ENCODE measurements around the gene PLG. TPM values are rescaled to one million over a fixed set of nuclear protein-coding genes. Genes with fewer than 3 reads are reported as not detected.
"Not testable (repeated sequence)": the region's sequence is repeated elsewhere in the genome, so short reads cannot be mapped to it uniquely, and the experiment has no call there.

The PLG gene
- polyA plus RNA-seq, 1 experiment: not detected

DNA sequence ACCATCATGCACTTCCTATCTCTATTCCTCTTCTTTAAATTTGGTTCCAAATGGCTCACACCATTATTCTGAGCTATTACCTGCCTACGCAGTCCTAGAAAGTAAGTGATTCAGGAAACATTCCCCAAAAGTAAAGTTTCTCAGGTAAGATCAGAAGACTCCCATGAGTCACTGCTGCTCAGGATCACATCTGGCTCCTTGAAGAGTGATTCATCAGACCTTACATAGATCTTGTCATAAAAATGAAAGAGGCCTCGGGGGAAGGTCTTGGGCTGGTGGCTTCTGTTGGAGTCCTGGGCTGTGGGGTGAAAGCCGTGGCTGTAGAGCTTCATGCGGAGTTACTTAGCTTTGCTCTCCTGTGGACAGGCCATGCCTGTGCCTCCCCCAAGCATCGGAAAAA is 35.9 kb downstream of the PLG start:
- POLR2A ChIA-PET: no interaction called here
- Histone ChIP-seq H3K27ac (ENCODE audit: low read depth, low read length) (no peak overlapping the region), H3K9me3 (ENCODE audit: control insufficient read depth, insufficient read depth, low read length) (peaks cover 7% of the 10 kb centered on the region), H3K4me3 (ENCODE audit: low read depth, low read length) (no peak overlapping the region), H3K27me3 (ENCODE audit: control insufficient read depth, insufficient read depth, low read length) (no peaks in the 10 kb centered on the region)
- DNase-seq (ENCODE audit: low read depth, low spot score): no peak
- TF ChIP-seq, protein P1, sequence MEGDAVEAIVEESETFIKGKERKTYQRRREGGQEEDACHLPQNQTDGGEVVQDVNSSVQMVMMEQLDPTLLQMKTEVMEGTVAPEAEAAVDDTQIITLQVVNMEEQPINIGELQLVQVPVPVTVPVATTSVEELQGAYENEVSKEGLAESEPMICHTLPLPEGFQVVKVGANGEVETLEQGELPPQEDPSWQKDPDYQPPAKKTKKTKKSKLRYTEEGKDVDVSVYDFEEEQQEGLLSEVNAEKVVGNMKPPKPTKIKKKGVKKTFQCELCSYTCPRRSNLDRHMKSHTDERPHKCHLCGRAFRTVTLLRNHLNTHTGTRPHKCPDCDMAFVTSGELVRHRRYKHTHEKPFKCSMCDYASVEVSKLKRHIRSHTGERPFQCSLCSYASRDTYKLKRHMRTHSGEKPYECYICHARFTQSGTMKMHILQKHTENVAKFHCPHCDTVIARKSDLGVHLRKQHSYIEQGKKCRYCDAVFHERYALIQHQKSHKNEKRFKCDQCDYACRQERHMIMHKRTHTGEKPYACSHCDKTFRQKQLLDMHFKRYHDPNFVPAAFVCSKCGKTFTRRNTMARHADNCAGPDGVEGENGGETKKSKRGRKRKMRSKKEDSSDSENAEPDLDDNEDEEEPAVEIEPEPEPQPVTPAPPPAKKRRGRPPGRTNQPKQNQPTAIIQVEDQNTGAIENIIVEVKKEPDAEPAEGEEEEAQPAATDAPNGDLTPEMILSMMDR (IDR thresholded peaks at IDR 0.05; ENCODE audit: low read depth, low read length): no peak
- CTCF ChIA-PET: no interaction called here

DNA sequence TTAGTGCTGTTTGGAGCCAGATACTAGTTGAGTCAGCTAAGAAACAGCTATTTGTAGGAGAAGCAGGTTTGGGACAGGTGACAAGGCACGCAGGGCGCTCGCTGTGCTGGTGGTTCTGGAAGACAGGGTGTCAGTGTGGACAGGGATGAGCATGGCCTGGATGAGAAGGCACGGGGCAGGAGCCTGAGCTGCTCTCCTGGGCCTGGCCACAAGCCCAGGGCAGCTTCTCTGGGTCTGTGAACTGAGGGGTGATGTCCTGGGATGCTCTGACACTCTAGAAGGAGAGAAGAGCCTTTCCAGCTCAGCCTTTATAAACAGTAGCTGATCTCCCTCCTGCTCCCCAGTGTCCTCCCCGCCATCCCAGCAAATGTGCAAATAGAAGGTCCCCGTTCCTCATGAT is 37.9 kb downstream of the PLG start:
- H3K27me3 ChIP-seq (ENCODE audit: control insufficient read depth, insufficient read depth, low read length): no peaks in the 10 kb centered on the region
- H3K27ac ChIP-seq (ENCODE audit: low read depth, low read length): no peak overlapping the region
- POLR2A ChIA-PET: no interaction called here
- no peak overlapping the region for H3K4me3 ChIP-seq (ENCODE audit: low read depth, low read length)
- H3K9me3 ChIP-seq (ENCODE audit: control insufficient read depth, insufficient read depth, low read length): peaks cover 7% of the 10 kb centered on the region
- TF ChIP-seq, protein P1 (IDR thresholded peaks at IDR 0.05; ENCODE audit: low read depth, low read length): no peak
- CTCF ChIA-PET: interaction anchor here (1.2 kb wide), 1 partner anchor 634 kb away, joined by 3 read pairs; no protein-coding TSS in a partner anchor
- DNase-seq (ENCODE audit: low read depth, low spot score): no peak

DNA sequence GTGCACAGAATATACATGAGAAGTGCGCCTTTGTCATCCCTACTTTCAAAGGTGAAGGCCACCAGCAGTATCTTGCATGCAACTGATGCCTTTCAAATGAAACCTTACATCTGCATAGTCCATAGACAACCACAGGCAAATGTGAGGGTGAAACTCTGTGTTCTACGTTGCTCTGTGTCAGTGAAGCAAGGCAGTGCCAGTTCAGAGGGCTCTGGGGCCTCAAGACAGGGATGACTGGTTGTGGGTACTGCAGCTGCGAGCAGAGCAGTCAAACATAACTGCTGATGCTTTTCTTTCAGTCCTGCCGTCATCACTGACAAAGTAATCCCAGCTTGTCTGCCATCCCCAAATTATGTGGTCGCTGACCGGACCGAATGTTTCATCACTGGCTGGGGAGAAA is 39.0 kb downstream of the PLG start:
- H3K27ac ChIP-seq (ENCODE audit: low read depth, low read length); H3K4me3 ChIP-seq (ENCODE audit: low read depth, low read length); DNase-seq (ENCODE audit: low read depth, low spot score); H3K9me3 ChIP-seq (ENCODE audit: control insufficient read depth, insufficient read depth, low read length); POLR2A ChIA-PET; H3K27me3 ChIP-seq (ENCODE audit: control insufficient read depth, insufficient read depth, low read length); CTCF ChIA-PET: not testable (repeated sequence)

DNA sequence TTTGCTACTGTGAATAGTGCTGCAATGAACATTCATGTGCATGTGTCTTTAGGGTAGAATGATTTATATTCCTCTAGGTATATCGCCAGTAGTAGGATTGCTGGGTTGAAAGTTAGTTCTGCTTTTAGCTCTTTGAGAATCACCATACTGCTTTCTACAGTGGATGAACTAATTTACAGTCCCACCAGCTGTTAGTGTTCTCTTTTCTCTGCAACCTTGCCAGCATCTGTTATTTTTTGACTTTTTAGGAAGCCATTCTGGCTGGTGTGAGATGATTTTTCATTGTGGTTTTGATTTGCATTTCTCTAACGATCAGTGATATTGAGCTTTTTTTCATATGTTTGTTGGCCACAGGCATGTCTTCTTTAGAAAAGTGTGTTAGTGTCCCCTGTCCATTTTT is 40.0 kb downstream of the PLG start:
- TF ChIP-seq, protein P1 (IDR thresholded peaks at IDR 0.05; ENCODE audit: low read depth, low read length): no peak
- POLR2A ChIA-PET: no interaction called here
- H3K27ac ChIP-seq (ENCODE audit: low read depth, low read length): no peak overlapping the region
- no peak for DNase-seq (ENCODE audit: low read depth, low spot score)
- peaks cover 6% of the 10 kb centered on the region for H3K9me3 ChIP-seq (ENCODE audit: control insufficient read depth, insufficient read depth, low read length)
- CTCF ChIA-PET: interaction anchor here (0.7 kb wide), 1 partner anchor 10 kb away, joined by 5 read pairs; no protein-coding TSS in a partner anchor
- H3K27me3 ChIP-seq (ENCODE audit: control insufficient read depth, insufficient read depth, low read length): no peaks in the 10 kb centered on the region
- H3K4me3 ChIP-seq (ENCODE audit: low read depth, low read length): no peak overlapping the region

DNA sequence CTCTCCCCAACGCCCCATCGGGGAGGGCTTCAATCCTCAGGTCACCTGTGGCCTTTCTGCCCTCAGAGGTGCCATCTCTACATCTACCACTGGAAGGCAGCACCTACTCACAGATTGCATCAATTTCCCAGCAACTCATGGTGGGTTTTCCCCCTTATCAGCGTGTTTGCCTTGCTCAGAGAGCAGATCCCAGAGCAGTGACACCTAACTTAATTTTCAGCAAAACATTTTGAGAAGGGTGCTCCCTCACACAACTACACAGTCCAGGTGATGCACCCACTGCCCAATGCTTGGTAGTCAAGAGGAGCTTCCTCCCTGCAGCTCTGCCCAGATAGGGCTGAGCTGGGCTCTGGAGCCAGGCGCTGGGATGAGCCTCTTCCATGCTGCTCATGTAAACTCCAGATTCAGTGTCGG is 48.2 kb downstream of the PLG start:
- Histone ChIP-seq H3K27ac (ENCODE audit: low read depth, low read length) (no peak overlapping the region), H3K27me3 (ENCODE audit: control insufficient read depth, insufficient read depth, low read length) (no peaks in the 10 kb centered on the region), H3K9me3 (ENCODE audit: control insufficient read depth, insufficient read depth, low read length) (peaks cover 23% of the 10 kb centered on the region), H3K4me3 (ENCODE audit: low read depth, low read length) (no peak overlapping the region)
- ChIA-PET CTCF (interaction anchor here (0.6 kb wide), 1 partner anchor 308 kb away, joined by 3 read pairs; no protein-coding TSS in a partner anchor), POLR2A (no interaction called here)
- no peak for DNase-seq (ENCODE audit: low read depth, low spot score)
- TF ChIP-seq, protein P1 (IDR thresholded peaks at IDR 0.05; ENCODE audit: low read depth, low read length): no peak

DNA sequence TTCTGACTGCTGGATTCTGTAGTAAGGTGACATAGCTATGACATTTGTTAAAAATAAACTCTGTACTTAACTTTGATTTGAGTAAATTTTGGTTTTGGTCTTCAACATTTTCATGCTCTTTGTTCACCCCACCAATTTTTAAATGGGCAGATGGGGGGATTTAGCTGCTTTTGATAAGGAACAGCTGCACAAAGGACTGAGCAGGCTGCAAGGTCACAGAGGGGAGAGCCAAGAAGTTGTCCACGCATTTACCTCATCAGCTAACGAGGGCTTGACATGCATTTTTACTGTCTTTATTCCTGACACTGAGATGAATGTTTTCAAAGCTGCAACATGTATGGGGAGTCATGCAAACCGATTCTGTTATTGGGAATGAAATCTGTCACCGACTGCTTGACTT is 51.2 kb downstream of the PLG start:
- CTCF ChIA-PET, POLR2A ChIA-PET: not testable (repeated sequence)

More for the DNA sequence above, 51.2 kb downstream of the PLG start:
- not testable (repeated sequence) for H3K4me3 ChIP-seq (ENCODE audit: low read depth, low read length); H3K27me3 ChIP-seq (ENCODE audit: control insufficient read depth, insufficient read depth, low read length); H3K27ac ChIP-seq (ENCODE audit: low read depth, low read length); DNase-seq (ENCODE audit: low read depth, low spot score)
- H3K9me3 ChIP-seq (ENCODE audit: control insufficient read depth, insufficient read depth, low read length): peaks cover 14% of the 10 kb centered on the region

Data from AG04450 (cell line).